ENCODE measurements around the gene HECTD4. TPM values are rescaled to one million over a fixed set of nuclear protein-coding genes. Genes with fewer than 3 reads are reported as not detected.

The HECTD4 gene
- total RNA-seq, 1 experiment from 2014 or later = 31.2 TPM

- TF ChIP-seq EGR1 (IDR thresholded peaks at IDR 0.05; ENCODE audit: low read depth) (no peak), YY1 (IDR thresholded peaks at IDR 0.05; ENCODE audit: extremely low read depth, insufficient replicate concordance, low read depth, low read length) (no peak), CBX3 (IDR thresholded peaks at IDR 0.05; ENCODE audit: low read depth) (no peak), ZFX (IDR thresholded peaks at IDR 0.05) (no peak), FOSL1 (IDR thresholded peaks at IDR 0.05; ENCODE audit: low read depth) (no peak)
These were observed 93.6 kb downstream of the HECTD4 start (continued) for GRCh38 chr12:112288638-112289037.

GRCh38 chr12:112285600-112286401, 96.4 kb downstream of the HECTD4 start:
- ChIA-PET CTCF (no interaction called here), POLR2A (no interaction called here), RAD21 (ENCODE audit: low non-redundant PET in 1 of 2, low total read pairs in 2 of 2, uncharacterized antibody in 2 of 2, unreplicated experiment in 2 of 2) (no interaction called here)
- intact Hi-C loops (cut with micrococcal nuclease) = no loop called here
- no peak overlapping the region for H3K27ac ChIP-seq (ENCODE audit: low read depth, low read length)
- no peak for TF ChIP-seq ZNF274 (IDR thresholded peaks at IDR 0.05; ENCODE audit: low read depth, low read length)
- TF ChIP-seq TCF7L2 (IDR thresholded peaks at IDR 0.05; ENCODE audit: borderline replicate concordance, extremely low read depth, insufficient read depth, insufficient read length) = no peak
- no peak for TF ChIP-seq REST (IDR thresholded peaks at IDR 0.05; ENCODE audit: low read depth)
- TF ChIP-seq CEBPB (IDR thresholded peaks at IDR 0.05; ENCODE audit: low read depth) = no peak
- no peak for TF ChIP-seq CBX3 (IDR thresholded peaks at IDR 0.05; ENCODE audit: low read depth)
- TF ChIP-seq ZBTB33 (IDR thresholded peaks at IDR 0.05; ENCODE audit: extremely low read depth, insufficient replicate concordance, low read length) = no peak
- no peak for TF ChIP-seq SRF (IDR thresholded peaks at IDR 0.05; ENCODE audit: low read depth)
- no peak for TF ChIP-seq FOSL1 (IDR thresholded peaks at IDR 0.05; ENCODE audit: low read depth)
- TF ChIP-seq RAD21 (IDR thresholded peaks at IDR 0.05; ENCODE audit: low read depth) = no peak
- H3K4me2 ChIP-seq (ENCODE audit: low read length) = no peak overlapping the region
- no peak overlapping the region for H3K9ac ChIP-seq (ENCODE audit: low read length)
- no peak for ATAC-seq
- H3K4me1 ChIP-seq (ENCODE audit: control insufficient read depth in 1 of 2, insufficient read depth in 2 of 2, low read length in 2 of 2) = no peaks in the 10 kb centered on the region
- no peak overlapping the region for H3K4me3 ChIP-seq (replicated peaks in 1 of 2; ENCODE audit: low read depth in 1 of 2, low read length in 2 of 2)
- H3K79me2 ChIP-seq (ENCODE audit: insufficient read depth, low read length) = no peaks in the 10 kb centered on the region
- H3K27me3 ChIP-seq (ENCODE audit: insufficient read depth, low read length) = no peaks in the 10 kb centered on the region
- H4K20me1 ChIP-seq (ENCODE audit: insufficient read depth) = no peaks in the 10 kb centered on the region
- H3K9me2 ChIP-seq (ENCODE audit: insufficient read depth) = no peaks in the 10 kb centered on the region
- H3K9me3 ChIP-seq (ENCODE audit: control insufficient read depth in 1 of 2, insufficient read depth in 1 of 2, low read depth in 1 of 2, low read length in 2 of 2) = no peaks in the 10 kb centered on the region
- DNase-seq (ENCODE audit: low read depth, low spot score) = no peak
- BruUV-seq (replicated peaks) = no TSS peak
- H2AFZ ChIP-seq (ENCODE audit: low read depth, low read length, poor library complexity, severe bottlenecking) = no peak overlapping the region
- no peaks in the 10 kb centered on the region for H3K36me3 ChIP-seq (ENCODE audit: control insufficient read depth in 1 of 2, insufficient read depth in 2 of 2, low read length in 2 of 2)
